Measurements from ENCODE around the gene PLEKHA5. TPM values are rescaled to one million over a fixed set of nuclear protein-coding genes. Genes with fewer than 3 reads are reported as not detected.
A peak's percentile ranks its signal among the peaks of the same experiment; 100 is the strongest.

The PLEKHA5 gene
- total and polyA plus RNA-seq, 2 of the 4 experiments (the other 2 are of a cell fraction): 5.3 to 12.2 TPM

DNA sequence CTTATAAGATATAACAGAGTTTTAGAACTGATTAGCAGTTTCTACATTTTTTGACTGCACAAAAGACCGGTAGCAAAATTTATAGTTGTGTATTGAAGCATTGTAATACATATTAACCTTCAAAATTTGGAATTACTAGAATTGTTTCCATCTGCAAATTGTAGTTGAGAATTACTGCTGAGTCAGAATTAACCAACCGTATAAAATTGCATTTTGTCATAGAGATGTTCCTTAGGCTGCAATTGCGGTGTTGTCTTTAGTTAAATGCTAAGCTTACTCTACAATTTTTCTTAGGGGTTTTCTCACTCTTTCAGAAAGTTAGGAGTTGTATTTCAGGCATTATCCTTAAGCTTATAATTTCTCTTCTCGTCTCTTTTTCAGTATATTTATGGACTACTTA lies 132.2 kb downstream of the PLEKHA5 start:
- H3K4me1 ChIP-seq (ENCODE audit: control insufficient read depth, insufficient read depth, low read length): no peaks in the 10 kb centered on the region
- no peaks in the 10 kb centered on the region for H3K9me1 ChIP-seq (ENCODE audit: insufficient read depth, low read length)
- H2BK15ac ChIP-seq (ENCODE audit: low read depth, low read length): no peak overlapping the region
- no peak for DNase-seq
- no peak overlapping the region for H2AFZ ChIP-seq (replicated peaks; ENCODE audit: low read length, poor library complexity)
- no peak overlapping the region for H2BK120ac ChIP-seq (ENCODE audit: low read depth, low read length)
- no CpG with 5 or more reads among the region's 4 CpGs for WGBS, 2 experiments (ENCODE audit: extremely low coverage in 2 of 2, insufficient read length in 1 of 2)
- dilution Hi-C loops (cut with HindIII; ENCODE audit: low sequenced_read_pairs, unreplicated experiment): no loop called here
- intact Hi-C loops (cut with micrococcal nuclease): no loop called here
- ATAC-seq (ENCODE audit: low read depth): no peak
- BruUV-seq (replicated peaks): no TSS peak
- ChIA-PET POLR2A (ENCODE audit: unreplicated experiment) (no interaction called here), CTCF (no interaction called here)
- no peak overlapping the region for H4K8ac ChIP-seq (ENCODE audit: low read depth in 2 of 2, low read length in 2 of 2)
- no peak overlapping the region for H2BK20ac ChIP-seq (ENCODE audit: low read depth, low read length)
- no peak overlapping the region for H3K18ac ChIP-seq (ENCODE audit: low read depth, low read length)
- H2AK9ac ChIP-seq (replicated peaks; ENCODE audit: low read depth, low read length, poor library complexity): no peak overlapping the region
- H2BK5ac ChIP-seq (ENCODE audit: low read depth, low read length, poor library complexity, severe bottlenecking): no peak overlapping the region
- no peak overlapping the region for H3K23ac ChIP-seq (ENCODE audit: low read depth, low read length)
- no peaks in the 10 kb centered on the region for H4K20me1 ChIP-seq (ENCODE audit: insufficient read depth, low read length)
- H3K9ac ChIP-seq (ENCODE audit: low read depth, low read length): no peak overlapping the region
- in situ Hi-C loops (cut with MboI; ENCODE audit: low sequenced_read_pairs): no loop called here
- H3K79me1 ChIP-seq (ENCODE audit: low read depth in 1 of 2, low read length in 2 of 2): no peaks in the 10 kb centered on the region
- no peak overlapping the region for H3K14ac ChIP-seq (replicated peaks; ENCODE audit: low read depth, low read length)
- H4K91ac ChIP-seq (ENCODE audit: insufficient read depth, low read depth, low read length): no peak overlapping the region
- no peak overlapping the region for H3K4me2 ChIP-seq (ENCODE audit: low read depth, low read length)
- H2AK5ac ChIP-seq (ENCODE audit: low read depth, low read length): no peak overlapping the region
- TF ChIP-seq, protein P1, sequence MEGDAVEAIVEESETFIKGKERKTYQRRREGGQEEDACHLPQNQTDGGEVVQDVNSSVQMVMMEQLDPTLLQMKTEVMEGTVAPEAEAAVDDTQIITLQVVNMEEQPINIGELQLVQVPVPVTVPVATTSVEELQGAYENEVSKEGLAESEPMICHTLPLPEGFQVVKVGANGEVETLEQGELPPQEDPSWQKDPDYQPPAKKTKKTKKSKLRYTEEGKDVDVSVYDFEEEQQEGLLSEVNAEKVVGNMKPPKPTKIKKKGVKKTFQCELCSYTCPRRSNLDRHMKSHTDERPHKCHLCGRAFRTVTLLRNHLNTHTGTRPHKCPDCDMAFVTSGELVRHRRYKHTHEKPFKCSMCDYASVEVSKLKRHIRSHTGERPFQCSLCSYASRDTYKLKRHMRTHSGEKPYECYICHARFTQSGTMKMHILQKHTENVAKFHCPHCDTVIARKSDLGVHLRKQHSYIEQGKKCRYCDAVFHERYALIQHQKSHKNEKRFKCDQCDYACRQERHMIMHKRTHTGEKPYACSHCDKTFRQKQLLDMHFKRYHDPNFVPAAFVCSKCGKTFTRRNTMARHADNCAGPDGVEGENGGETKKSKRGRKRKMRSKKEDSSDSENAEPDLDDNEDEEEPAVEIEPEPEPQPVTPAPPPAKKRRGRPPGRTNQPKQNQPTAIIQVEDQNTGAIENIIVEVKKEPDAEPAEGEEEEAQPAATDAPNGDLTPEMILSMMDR (conservative IDR thresholded peaks at IDR 0.05; ENCODE audit: low read depth, low read length): no peak
- TF ChIP-seq NFE2L2 (IDR thresholded peaks at IDR 0.05; ENCODE audit: low read depth, low read length) (no peak), MAFK (IDR thresholded peaks at IDR 0.05; ENCODE audit: low read depth, low read length) (peak; percentile 64)
- H3K4ac ChIP-seq (ENCODE audit: low read depth, low read length): no peak overlapping the region
- H3K4me3 ChIP-seq (ENCODE audit: insufficient read depth, low read depth, low read length): no peak overlapping the region
- H3K56ac ChIP-seq (ENCODE audit: extremely low read depth, insufficient read depth, low read length): no peak overlapping the region
- H4K5ac ChIP-seq (ENCODE audit: low read depth, low read length): no peak overlapping the region
- H3K27ac ChIP-seq (ENCODE audit: insufficient read depth, low read length): no peak overlapping the region
- no peaks in the 10 kb centered on the region for H3K9me3 ChIP-seq (ENCODE audit: control insufficient read depth, insufficient read depth, low read length)
- no peaks in the 10 kb centered on the region for H3K27me3 ChIP-seq (ENCODE audit: control insufficient read depth, insufficient read depth, low read length)
- peaks cover 8% of the 10 kb centered on the region for H3K36me3 ChIP-seq (ENCODE audit: control insufficient read depth, insufficient read depth, low read length)

Measured in IMR-90 (cell line).